PC-9 (cell line): ENCODE results near the gene SH3PXD2A. TPM values are rescaled to one million over a fixed set of nuclear protein-coding genes. Genes with fewer than 3 reads are reported as not detected.
A peak's percentile ranks its signal among the peaks of the same experiment; 100 is the strongest.

Source experiments
- BruUV-seq: library from RNA; stranded (reverse); fragments of 400-500 nt; replicated peaks from 2 replicates; lab custom pipeline; 2021; lab: Mats Ljungman, UMichigan
- CTCF ChIA-PET: fragments of 300-600 bp; sonication (Branson Sonifier 250); formaldehyde crosslinking; loops from one replicate; lab custom pipeline; 2022; ENCODE audit warnings: antibody characterized with exemption; lab: Charles Lee
- POLR2A ChIA-PET: fragments of 300-600 bp; sonication (Branson Sonifier 250); formaldehyde crosslinking; loops from one replicate; lab custom pipeline; 2022; ENCODE audit warnings: antibody characterized with exemption; ENCODE audit not compliant: unreplicated experiment; lab: Charles Lee
- DNase-seq, 2 experiments: peaks; one replicate each; pipeline versions ENCODE4 v3.0.0 to v3.0.0-alpha.2; 2015 to 2022; ENCODE audit warnings: mixed read lengths in 1 of 2
- H2AFZ ChIP-seq: fragments of 200-600 bp; sonication (generic); 2 replicates; pipeline ENCODE4 v1.8.1; 2017; ENCODE audit warnings: antibody characterized with exemption
- H3F3A ChIP-seq: fragments of 200-600 bp; sonication (generic); 2 replicates; pipeline ENCODE4 v1.8.1; 2017; ENCODE audit warnings: antibody characterized with exemption, mild to moderate bottlenecking, low read depth; ENCODE audit not compliant: insufficient read depth
- H3K27ac ChIP-seq: fragments of 200-600 bp; sonication (generic); 2 replicates; pipeline ENCODE4 v1.6.1; 2016; ENCODE audit warnings: mixed run types
- H3K27me3 ChIP-seq: fragments of 200-600 bp; sonication (generic); 2 replicates; pipeline ENCODE4 v1.6.1; 2016; ENCODE audit warnings: low read depth, mixed run types; ENCODE audit not compliant: insufficient read depth
- H3K36me3 ChIP-seq: fragments of 200-600 bp; sonication (generic); 2 replicates; pipeline ENCODE4 v1.6.1; 2016; ENCODE audit warnings: low read depth, mixed run types
- H3K4me1 ChIP-seq: fragments of 200-600 bp; sonication (generic); replicated peaks from 2 replicates; pipeline ENCODE4 v1.6.1; 2016; ENCODE audit warnings: mixed run types; ENCODE audit not compliant: insufficient read depth
- H3K4me2 ChIP-seq: fragments of 200-600 bp; sonication (generic); 2 replicates; pipeline ENCODE4 v1.6.1; 2017; ENCODE audit warnings: mixed run types
- H3K4me3 ChIP-seq: fragments of 200-600 bp; sonication (generic); 2 replicates; pipeline ENCODE4 v1.6.1; 2016; ENCODE audit warnings: mixed run types
- H3K79me2 ChIP-seq: fragments of 200-600 bp; sonication (generic); 2 replicates; pipeline ENCODE4 v1.6.1; 2017; ENCODE audit warnings: low read depth, mixed run types
- H3K9me2 ChIP-seq: fragments of 200-600 bp; sonication (generic); 2 replicates; pipeline ENCODE4 v1.8.1; 2017; ENCODE audit warnings: mild to moderate bottlenecking; ENCODE audit not compliant: insufficient read depth
- H3K9me3 ChIP-seq: fragments of 200-600 bp; sonication (generic); 2 replicates; pipeline ENCODE4 v1.8.1; 2016; ENCODE audit warnings: low read depth; ENCODE audit not compliant: insufficient read depth
- H4K20me1 ChIP-seq: fragments of 200-600 bp; sonication (generic); 2 replicates; pipeline ENCODE4 v1.8.1; 2017; ENCODE audit not compliant: insufficient read depth
- CTCF ChIP-seq: fragments of 200-600 bp; sonication (generic); conservative IDR thresholded peaks from 2 replicates; pipeline ENCODE4 v1.6.1; 2017; ENCODE audit warnings: mixed run types, antibody characterized with exemption, mild to moderate bottlenecking, moderate library complexity
- EZH2 ChIP-seq: fragments of 200-600 bp; sonication (generic); IDR thresholded peaks from 2 replicates; pipeline ENCODE4 v1.8.0; 2017; ENCODE audit warnings: antibody characterized with exemption, low read depth
- intact Hi-C: fragments of 100-400 bp; cut with micrococcal nuclease; formaldehyde crosslinking; loops from one replicate; pipeline ENCODE4 v1.10.0; 2022; ENCODE audit not compliant: unreplicated experiment
- total RNA-seq: library from RNA; stranded (reverse); gene quantifications from 2 replicates; pipeline ENCODE4 v1.2.3, GENCODE V29; 2021

Gene SH3PXD2A
- total RNA-seq, 1 experiment from 2014 or later = 12.5 TPM

- no peak for DNase-seq
- TF ChIP-seq EZH2 = no peak
- H3K9me2 ChIP-seq = no peaks in the 10 kb centered on the region
- no peak overlapping the region for H3K4me2 ChIP-seq
- ChIA-PET CTCF (no interaction called here), POLR2A (no interaction called here)
- no peak overlapping the region for H3K27ac ChIP-seq
- no peaks in the 10 kb centered on the region; the same call in 1 of the 2 replicates for H3F3A ChIP-seq
- no peaks in the 10 kb centered on the region for H3K36me3 ChIP-seq
- H4K20me1 ChIP-seq = no peaks in the 10 kb centered on the region
- no peaks in the 10 kb centered on the region for H3K79me2 ChIP-seq
- H3K4me3 ChIP-seq = no peak overlapping the region
- no peaks in the 10 kb centered on the region for H3K27me3 ChIP-seq
- BruUV-seq = no TSS peak
- H3K4me1 ChIP-seq = peaks cover 4% of the 10 kb centered on the region; the same call in 1 of the 2 replicates
- no peaks in the 10 kb centered on the region for H3K9me3 ChIP-seq
- intact Hi-C loops = no loop called here
- no peak overlapping the region for H2AFZ ChIP-seq
These were observed 279.8 kb downstream of the SH3PXD2A start for GRCh38 chr10:103575416-103576075.

- no TSS peak for BruUV-seq
- Histone ChIP-seq H2AFZ (no peak overlapping the region), H3K36me3 (no peaks in the 10 kb centered on the region), H3K9me3 (no peaks in the 10 kb centered on the region), H4K20me1 (no peaks in the 10 kb centered on the region), H3F3A (no peaks in the 10 kb centered on the region; the same call in 1 of the 2 replicates), H3K27ac (no peak overlapping the region), H3K4me2 (no peak overlapping the region), H3K4me1 (peaks cover 4% of the 10 kb centered on the region; the same call in 1 of the 2 replicates), H3K9me2 (no peaks in the 10 kb centered on the region), H3K79me2 (no peaks in the 10 kb centered on the region), H3K27me3 (no peaks in the 10 kb centered on the region), H3K4me3 (no peak overlapping the region)
- DNase-seq = no peak
- POLR2A ChIA-PET = no interaction called here
- CTCF ChIA-PET = no interaction called here
- intact Hi-C loops = no loop called here
- TF ChIP-seq EZH2 (no peak), CTCF (no peak)
These were observed 281.0 kb downstream of the SH3PXD2A start for GRCh38 chr10:103574097-103575061.

GRCh38 chr10:103573205-103573487 lies 282.2 kb downstream of the SH3PXD2A start:
- BruUV-seq = no TSS peak
- Histone ChIP-seq H3K9me3 (no peaks in the 10 kb centered on the region), H3K9me2 (no peaks in the 10 kb centered on the region), H3K4me1 (peaks cover 4% of the 10 kb centered on the region; the same call in 1 of the 2 replicates), H3K36me3 (no peaks in the 10 kb centered on the region), H3K4me3 (no peak overlapping the region), H4K20me1 (no peaks in the 10 kb centered on the region), H3K4me2 (peak overlapping the region; percentile 44), H3F3A (no peaks in the 10 kb centered on the region; the same call in 1 of the 2 replicates), H3K79me2 (no peaks in the 10 kb centered on the region), H3K27me3 (no peaks in the 10 kb centered on the region), H3K27ac (no peak overlapping the region), H2AFZ (no peak overlapping the region)
- ChIA-PET CTCF (no interaction called here), POLR2A (interaction anchor here (0.7 kb wide), 2 partner anchors 82 to 186 kb away, joined by 3 to 4 read pairs; no protein-coding TSS in a partner anchor)
- intact Hi-C loops = no loop called here
- TF ChIP-seq CTCF (no peak), EZH2 (no peak)
- no peak for DNase-seq
